Right atrium auricular region (tissue), 2 donors: ENCODE data around the gene ZFAND3. TPM values are rescaled to one million over a fixed set of nuclear protein-coding genes. Genes with fewer than 3 reads are reported as not detected.

Experiments used
- DNase-seq: peaks from one replicate; pipeline ENCODE4 v3.0.0-alpha.2; 2019; ENCODE audit warnings: low spot score
- H3K27ac ChIP-seq, 2 donors: fragments of 200-600 bp; sonication (generic); 1 replicate in 1 of 2; 2 replicates in 1 of 2; pipeline ENCODE4 v1.5.1; 2016 to 2019
- H3K27me3 ChIP-seq, 2 donors: fragments of 200-600 bp; sonication (generic); one replicate each; pipeline versions ENCODE4 v1.5.1 to v1.6.0; 2017 to 2019
- H3K36me3 ChIP-seq: fragments of 200-600 bp; sonication (generic); one replicate; pipeline ENCODE4 v1.5.1; 2016
- H3K4me1 ChIP-seq, 2 donors: fragments of 200-600 bp; sonication (generic); one replicate each; pipeline versions ENCODE4 v1.5.1 to v1.6.0; 2017 to 2019
- H3K4me3 ChIP-seq, 2 donors: fragments of 200-600 bp; sonication (generic); 1 replicate in 1 of 2; 2 replicates in 1 of 2; pipeline ENCODE4 v1.5.1; 2017 to 2019; ENCODE audit warnings: mild to moderate bottlenecking in 1 of 2, moderate library complexity in 1 of 2
- H3K9me3 ChIP-seq, 2 donors: fragments of 200-600 bp; sonication (generic); one replicate each; pipeline ENCODE4 v1.5.1; 2019
- total RNA-seq, 2 donors: library from RNA; depleted of rRNA; stranded (reverse); fragments of >200 nt; gene quantifications; one replicate each; pipeline ENCODE4 v1.1.0, GENCODE V29; 2016
- TF ChIP-seq, protein P1 (sequence below), 2 donors: fragments of 200-600 bp; sonication (generic); IDR thresholded peaks; one replicate each; pipeline ENCODE4 v1.5.1; 2019; ENCODE audit warnings: antibody characterized with exemption in 2 of 2

ZFAND3 gene
- total RNA-seq, 2 donors from 2014 or later: 36.7 to 40.0 TPM

GRCh38 chr6:38155621-38156204 lies 336.2 kb downstream of the ZFAND3 start:
- no peak for DNase-seq
- Histone ChIP-seq H3K36me3 (peaks cover 6% of the 10 kb centered on the region), H3K27ac (no peak overlapping the region)

DNA sequence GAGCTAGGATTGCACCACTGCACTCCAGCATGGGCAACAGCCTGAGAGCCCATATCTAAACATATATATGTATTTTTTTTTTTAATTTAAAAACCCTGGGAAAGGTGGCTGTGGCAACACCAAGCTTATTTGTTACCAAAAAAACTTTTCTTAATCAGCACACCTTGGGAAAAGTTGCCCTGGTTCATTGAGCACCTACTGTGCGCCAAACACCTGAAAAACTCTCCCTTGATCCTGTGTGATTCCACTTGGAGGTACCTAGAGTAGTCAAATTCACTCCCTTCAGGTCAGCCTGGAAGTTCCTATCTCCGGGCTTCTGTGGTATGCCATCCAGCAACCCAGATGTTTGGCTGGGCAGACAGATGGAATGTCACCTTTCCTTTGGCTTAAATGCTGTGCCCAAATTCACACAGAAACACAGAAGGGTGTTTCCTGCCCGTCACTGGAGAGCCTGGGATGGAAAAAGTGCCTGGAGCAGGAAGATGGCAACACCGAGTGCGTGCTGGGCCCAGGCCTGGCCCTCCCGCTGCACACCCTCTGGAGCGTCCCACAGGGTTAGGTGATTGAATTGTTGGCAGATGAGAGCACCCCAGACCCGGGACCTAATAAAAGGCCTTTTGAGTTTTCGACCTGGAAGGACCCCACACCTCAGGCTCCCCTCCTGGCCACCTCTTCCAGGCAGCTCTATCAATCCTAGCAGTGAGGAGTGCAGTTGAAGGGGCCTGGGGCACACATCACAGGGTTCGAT lies 337.5 kb downstream of the ZFAND3 start:
- Histone ChIP-seq H3K4me3 (no peak overlapping the region), H3K27ac (no peak overlapping the region), H3K27me3 (no peaks in the 10 kb centered on the region), H3K9me3 (no peaks in the 10 kb centered on the region), H3K36me3 (peaks cover 6% of the 10 kb centered on the region), H3K4me1 (peaks cover 0 to 11% of the 10 kb centered on the region in 2 donors)
- DNase-seq: no peak
- TF ChIP-seq, protein P1, sequence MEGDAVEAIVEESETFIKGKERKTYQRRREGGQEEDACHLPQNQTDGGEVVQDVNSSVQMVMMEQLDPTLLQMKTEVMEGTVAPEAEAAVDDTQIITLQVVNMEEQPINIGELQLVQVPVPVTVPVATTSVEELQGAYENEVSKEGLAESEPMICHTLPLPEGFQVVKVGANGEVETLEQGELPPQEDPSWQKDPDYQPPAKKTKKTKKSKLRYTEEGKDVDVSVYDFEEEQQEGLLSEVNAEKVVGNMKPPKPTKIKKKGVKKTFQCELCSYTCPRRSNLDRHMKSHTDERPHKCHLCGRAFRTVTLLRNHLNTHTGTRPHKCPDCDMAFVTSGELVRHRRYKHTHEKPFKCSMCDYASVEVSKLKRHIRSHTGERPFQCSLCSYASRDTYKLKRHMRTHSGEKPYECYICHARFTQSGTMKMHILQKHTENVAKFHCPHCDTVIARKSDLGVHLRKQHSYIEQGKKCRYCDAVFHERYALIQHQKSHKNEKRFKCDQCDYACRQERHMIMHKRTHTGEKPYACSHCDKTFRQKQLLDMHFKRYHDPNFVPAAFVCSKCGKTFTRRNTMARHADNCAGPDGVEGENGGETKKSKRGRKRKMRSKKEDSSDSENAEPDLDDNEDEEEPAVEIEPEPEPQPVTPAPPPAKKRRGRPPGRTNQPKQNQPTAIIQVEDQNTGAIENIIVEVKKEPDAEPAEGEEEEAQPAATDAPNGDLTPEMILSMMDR (IDR thresholded peaks at IDR 0.05): no peak

More at GRCh38 chr6:38155621-38156204, 336.2 kb downstream of the ZFAND3 start:
- Histone ChIP-seq H3K4me1 (peaks cover 0 to 11% of the 10 kb centered on the region in 2 donors), H3K4me3 (no peak overlapping the region), H3K9me3 (no peaks in the 10 kb centered on the region), H3K27me3 (no peaks in the 10 kb centered on the region)
- TF ChIP-seq, protein P1 (IDR thresholded peaks at IDR 0.05): no peak

GRCh38 chr6:38157905-38158304 lies 338.4 kb downstream of the ZFAND3 start:
- TF ChIP-seq, protein P1 (IDR thresholded peaks at IDR 0.05): no peak
- Histone ChIP-seq H3K27me3 (no peaks in the 10 kb centered on the region), H3K4me1 (peaks cover 0 to 11% of the 10 kb centered on the region in 2 donors), H3K9me3 (no peaks in the 10 kb centered on the region), H3K27ac (no peak overlapping the region), H3K36me3 (peaks cover 6% of the 10 kb centered on the region), H3K4me3 (no peak overlapping the region)
- no peak for DNase-seq

DNA sequence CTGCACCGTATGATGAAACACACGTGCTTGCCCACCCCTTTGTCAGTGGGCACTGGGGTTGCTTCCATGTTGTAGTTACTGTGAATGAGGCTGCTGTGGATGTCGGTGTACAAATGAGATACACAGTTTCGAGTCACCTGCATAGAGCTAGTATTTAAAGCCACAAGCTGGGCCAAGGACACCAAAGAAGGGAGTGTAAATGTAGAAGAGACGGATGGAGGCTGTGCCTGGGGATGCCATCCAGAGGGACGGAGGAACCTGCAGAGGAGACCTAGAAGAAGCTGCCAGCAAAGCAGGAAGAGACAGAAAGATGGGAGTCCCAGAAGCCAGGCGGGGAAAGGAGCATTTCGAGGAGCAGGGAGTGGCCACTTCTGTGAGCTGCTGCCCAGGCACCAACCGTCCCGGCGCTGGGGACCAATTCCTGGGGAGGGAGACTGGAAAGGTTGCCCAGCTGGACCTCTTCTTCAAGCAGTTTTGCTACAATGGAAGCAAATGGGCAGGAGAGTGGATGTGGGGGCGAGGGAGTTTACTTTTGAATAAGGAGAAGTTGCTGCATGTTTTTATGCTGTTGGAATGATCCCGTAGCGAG lies 339.3 kb downstream of the ZFAND3 start:
- Histone ChIP-seq H3K27ac (no peak overlapping the region), H3K36me3 (no peaks in the 10 kb centered on the region), H3K4me1 (peaks cover 0 to 11% of the 10 kb centered on the region in 2 donors), H3K27me3 (no peaks in the 10 kb centered on the region), H3K4me3 (no peak overlapping the region), H3K9me3 (no peaks in the 10 kb centered on the region)
- no peak for DNase-seq
- TF ChIP-seq, protein P1 (IDR thresholded peaks at IDR 0.05): no peak

DNA sequence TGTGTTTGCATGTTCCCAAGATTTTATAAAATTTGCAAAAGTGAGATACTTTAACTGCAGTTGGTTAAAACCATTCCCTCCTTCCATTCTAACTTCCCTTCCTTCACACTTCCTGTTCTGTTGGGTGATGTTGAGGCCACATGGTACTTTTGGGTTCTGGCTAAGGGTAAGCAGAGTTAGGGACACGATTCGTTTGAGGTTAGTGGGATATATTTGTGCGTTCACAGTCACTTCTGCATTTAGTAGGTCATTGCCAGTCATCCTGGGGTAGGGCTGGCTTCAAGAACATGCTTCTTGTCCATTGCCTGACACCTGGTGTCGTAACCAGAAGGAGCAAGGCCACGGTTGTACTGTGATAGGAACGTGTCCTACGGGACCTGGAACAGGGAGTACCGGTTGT lies 340.1 kb downstream of the ZFAND3 start:
- H3K4me3 ChIP-seq: no peak overlapping the region
- no peaks in the 10 kb centered on the region for H3K36me3 ChIP-seq
- no peaks in the 10 kb centered on the region for H3K9me3 ChIP-seq
- TF ChIP-seq, protein P1 (IDR thresholded peaks at IDR 0.05): no peak
- peaks cover 0 to 9% of the 10 kb centered on the region in 2 donors for H3K4me1 ChIP-seq
- no peak overlapping the region for H3K27ac ChIP-seq
- no peak for DNase-seq
- no peaks in the 10 kb centered on the region for H3K27me3 ChIP-seq
